Measurements from ENCODE around the gene GNB5. TPM values are rescaled to one million over a fixed set of nuclear protein-coding genes. Genes with fewer than 3 reads are reported as not detected.

The GNB5 gene
- total RNA-seq, 1 experiment from 2014 or later, result 58.7 TPM

- intact Hi-C loops (cut with micrococcal nuclease; ENCODE audit: unreplicated experiment), result no loop called here
- Histone ChIP-seq H3K36me3 (ENCODE audit: control insufficient read depth, insufficient read depth, low read length) (no peaks in the 10 kb centered on the region), H3K27me3 (ENCODE audit: control insufficient read depth, insufficient read depth, low read length) (no peaks in the 10 kb centered on the region), H3K9me3 (ENCODE audit: control insufficient read depth, insufficient read depth, low read depth, low read length) (no peaks in the 10 kb centered on the region), H3K4me1 (ENCODE audit: control insufficient read depth, insufficient read depth, low read length) (no peaks in the 10 kb centered on the region), H3K27ac (ENCODE audit: low read length) (no peak overlapping the region), H3K4me3 (ENCODE audit: low read depth in 2 of 2, low read length in 2 of 2) (peak overlapping the region; percentile 4 to 15; a peak in 2 of 4 replicates)
- ChIA-PET CTCF (no interaction called here), POLR2A (no interaction called here)
- DNase-seq (ENCODE audit: low read depth, low spot score) (no peak), ATAC-seq (peak; percentile 80)
- BruUV-seq (replicated peaks), result no TSS peak
- TF ChIP-seq REST (IDR thresholded peaks at IDR 0.05; ENCODE audit: insufficient read depth in 1 of 2, low read depth in 2 of 2, low read length in 1 of 2) (no peak), SIN3A (IDR thresholded peaks at IDR 0.05; ENCODE audit: borderline replicate concordance, insufficient read depth, low read depth, low read length) (no peak), CTCF (IDR thresholded peaks at IDR 0.05) (no peak), POLR2AphosphoS5 (IDR thresholded peaks at IDR 0.05; ENCODE audit: low read depth, low read length) (no peak), TCF7L2 (IDR thresholded peaks at IDR 0.05; ENCODE audit: low read depth, low read length) (no peak)
- in situ Hi-C loops (cut with HindIII; ENCODE audit: low pct_unique_long_range_greater_than_20kb, low sequenced_read_pairs), result no loop called here
Measured at GRCh38 chr15:52112203-52112750, 78.9 kb downstream of the GNB5 start.

GRCh38 chr15:52111517-52112202, 79.5 kb downstream of the GNB5 start:
- H3K4me3 ChIP-seq (ENCODE audit: low read depth in 2 of 2, low read length in 2 of 2), result no peak overlapping the region; a peak in 1 of 4 replicates
- CTCF ChIA-PET, result no interaction called here

More at GRCh38 chr15:52111517-52112202, 79.5 kb downstream of the GNB5 start:
- ATAC-seq (no peak), DNase-seq (ENCODE audit: low read depth, low spot score) (no peak)
- H3K27me3 ChIP-seq (ENCODE audit: control insufficient read depth, insufficient read depth, low read length), result no peaks in the 10 kb centered on the region
- no peaks in the 10 kb centered on the region for H3K9me3 ChIP-seq (ENCODE audit: control insufficient read depth, insufficient read depth, low read depth, low read length)
- no peaks in the 10 kb centered on the region for H3K36me3 ChIP-seq (ENCODE audit: control insufficient read depth, insufficient read depth, low read length)
- in situ Hi-C loops (cut with HindIII; ENCODE audit: low pct_unique_long_range_greater_than_20kb, low sequenced_read_pairs) (no loop called here), intact Hi-C loops (cut with micrococcal nuclease; ENCODE audit: unreplicated experiment) (no loop called here)
- POLR2A ChIA-PET, result no interaction called here
- TF ChIP-seq TCF7L2 (IDR thresholded peaks at IDR 0.05; ENCODE audit: low read depth, low read length) (no peak), SIN3A (IDR thresholded peaks at IDR 0.05; ENCODE audit: borderline replicate concordance, insufficient read depth, low read depth, low read length) (no peak), CTCF (IDR thresholded peaks at IDR 0.05) (no peak), POLR2AphosphoS5 (IDR thresholded peaks at IDR 0.05; ENCODE audit: low read depth, low read length) (no peak), REST (IDR thresholded peaks at IDR 0.05; ENCODE audit: insufficient read depth in 1 of 2, low read depth in 2 of 2, low read length in 1 of 2) (no peak)
- BruUV-seq (replicated peaks), result no TSS peak
- no peaks in the 10 kb centered on the region for H3K4me1 ChIP-seq (ENCODE audit: control insufficient read depth, insufficient read depth, low read length)
- H3K27ac ChIP-seq (ENCODE audit: low read length), result no peak overlapping the region

Data from Panc1 (cell line).